ENCODE measurements around the gene CALML6.
A peak's percentile ranks its signal among the peaks of the same experiment; 100 is the strongest.

The CALML6 gene

GRCh38 chr1:1911350-1912041, 3.6 kb upstream of the CALML6 start:
- DNase-seq, result no peak

GRCh38 chr1:1914101-1914970, 724 bp upstream of the CALML6 start:
- DNase-seq, result no peak

GRCh38 chr1:1915911-1916840, 1.1 kb downstream of the CALML6 start:
- no peak for DNase-seq

DNA sequence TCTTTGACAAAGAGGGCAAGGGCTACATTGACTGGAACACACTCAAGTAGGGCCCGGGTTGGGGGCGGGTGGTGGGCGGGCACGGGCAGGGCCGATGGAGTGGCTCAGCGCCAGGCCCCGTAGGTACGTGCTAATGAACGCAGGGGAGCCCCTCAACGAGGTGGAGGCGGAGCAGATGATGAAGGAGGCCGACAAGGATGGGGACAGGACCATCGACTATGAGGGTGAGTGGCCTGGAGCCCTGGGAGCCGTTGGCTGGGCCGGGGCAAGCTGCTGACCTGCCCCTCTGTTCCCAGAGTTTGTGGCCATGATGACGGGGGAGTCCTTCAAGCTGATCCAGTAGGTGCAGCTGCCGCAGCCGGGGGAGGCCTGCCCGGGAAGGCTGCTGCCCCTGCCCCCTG, 1.8 kb downstream of the CALML6 start:
- no peak for DNase-seq

DNA sequence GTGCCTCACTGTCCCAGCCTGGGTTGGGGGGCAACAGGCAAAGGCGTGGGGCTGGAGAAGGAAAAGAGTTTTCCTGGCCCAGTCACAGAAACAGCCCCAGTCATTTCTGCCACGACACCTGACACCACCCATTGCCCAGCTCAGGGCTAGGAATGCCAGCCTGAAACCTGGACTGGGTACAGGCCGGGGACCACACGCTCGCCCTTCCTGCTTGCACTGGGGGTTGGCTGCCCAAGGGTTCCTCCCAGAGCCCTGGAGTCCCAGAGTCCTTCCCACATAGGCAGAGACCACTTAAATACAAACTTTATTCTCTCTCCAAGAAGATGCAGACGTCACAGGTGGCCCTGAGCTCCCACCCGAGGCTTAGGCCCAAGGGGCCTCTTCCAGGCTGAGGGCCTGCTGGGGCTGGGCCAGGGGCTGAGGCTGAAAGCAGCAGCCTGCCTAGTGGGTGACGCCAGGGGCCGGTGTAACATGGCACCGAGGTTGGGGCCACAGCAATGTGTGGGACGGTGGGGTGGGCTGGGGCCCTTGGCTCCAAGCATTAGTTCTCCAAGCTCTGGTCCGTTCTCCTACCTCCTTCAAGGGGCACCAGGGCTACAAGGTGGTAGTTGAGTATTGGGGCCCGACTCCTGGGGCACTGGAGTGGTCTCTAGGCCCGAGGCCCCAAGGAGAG, 2.4 kb downstream of the CALML6 start:
- no peak for DNase-seq

- no peak for DNase-seq
Measured at GRCh38 chr1:1917995-1918900, 3.2 kb downstream of the CALML6 start.

DNA sequence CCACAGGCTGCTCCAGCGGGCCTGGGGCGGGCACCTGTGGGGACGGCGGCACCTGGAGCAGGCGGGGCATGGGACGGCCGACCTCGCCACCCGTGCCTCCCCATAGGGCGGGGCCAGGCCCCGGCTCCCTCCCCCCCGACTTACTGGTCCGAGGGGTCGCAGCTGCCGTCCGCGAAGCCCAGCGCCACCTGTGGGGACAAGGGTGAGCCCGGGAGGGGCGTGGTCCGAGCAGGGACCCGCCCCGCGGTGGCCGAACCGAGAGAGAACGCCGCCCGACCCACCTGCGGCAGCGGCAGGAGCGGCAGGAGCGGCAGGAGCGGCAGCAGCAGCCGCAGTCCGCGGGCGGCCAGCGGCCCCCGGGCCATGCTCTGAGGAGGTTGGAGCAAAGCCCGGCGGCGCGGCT, 3.8 kb downstream of the CALML6 start, which contains the start of gene TMEM52:
TSS of gene TMEM52 (minus strand) at position 379 of the 403 bp plus-strand sequence. CDS start at position 365, 14 bp downstream.
- DNase-seq, result no peak

DNA sequence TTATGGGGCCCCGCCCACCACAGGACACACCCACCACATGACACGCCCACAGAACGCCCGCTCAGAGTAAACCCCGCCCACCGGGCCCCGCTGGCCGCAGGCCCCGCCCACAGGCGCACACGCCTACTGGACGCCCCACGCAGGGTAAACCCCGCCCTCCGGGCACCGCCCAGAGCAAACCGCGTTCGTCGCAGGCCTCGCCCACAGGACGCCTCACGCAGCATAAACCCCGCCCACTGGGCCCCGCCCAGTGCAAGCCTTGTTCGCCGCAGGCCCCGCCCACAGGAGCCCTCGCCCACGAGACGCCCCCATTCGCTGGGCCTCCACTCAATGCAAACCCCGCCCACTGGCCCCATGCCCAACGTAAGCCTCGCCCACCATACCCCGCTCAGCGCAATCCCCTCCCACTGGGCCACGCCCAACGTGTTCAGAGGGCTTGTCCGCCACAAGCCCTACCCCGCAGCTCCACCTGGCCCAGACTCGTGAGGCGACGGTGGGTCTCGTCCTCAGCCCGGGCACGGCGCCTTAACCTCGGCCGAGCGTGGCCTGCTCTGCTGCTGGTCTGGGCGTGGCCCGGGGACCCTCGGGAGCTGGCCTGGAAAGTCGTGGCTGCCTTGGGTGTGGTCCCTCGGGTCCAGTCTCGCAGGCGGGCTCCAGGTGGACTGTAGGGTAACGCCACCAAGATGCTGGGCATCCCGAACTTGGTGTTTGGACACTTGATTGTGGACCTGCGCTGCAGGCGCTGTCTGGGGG, 4.4 kb downstream of the CALML6 start:
- DNase-seq, result peak; percentile 78 to 83

- no peak for DNase-seq
Measured at GRCh38 chr1:1920057-1920607, 5.1 kb downstream of the CALML6 start.

- no peak for DNase-seq
Measured at GRCh38 chr1:1920608-1921458, 5.8 kb downstream of the CALML6 start.

DNA sequence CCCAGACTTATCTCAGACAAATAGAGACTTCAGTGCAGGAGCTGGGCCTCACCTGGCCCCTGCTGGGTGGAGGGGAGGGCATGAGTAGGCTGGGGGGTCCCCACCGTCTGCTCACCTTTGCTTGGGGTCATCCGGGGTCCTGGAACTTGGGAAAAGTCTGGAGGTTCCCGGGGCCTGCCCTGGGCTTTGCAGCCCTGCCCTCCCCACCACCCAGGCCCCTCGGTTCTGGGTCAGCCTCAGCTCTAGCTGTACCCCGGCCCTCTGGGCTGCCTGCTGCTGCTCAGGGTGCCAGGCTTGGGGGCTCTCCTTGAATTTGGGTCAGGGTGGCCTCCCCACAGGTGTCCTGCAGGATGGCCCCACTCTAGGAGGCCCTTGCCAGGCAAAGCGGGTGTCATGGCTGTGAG, 6.4 kb downstream of the CALML6 start:
- no peak for DNase-seq

GRCh38 chr1:1921901-1922701, 7.0 kb downstream of the CALML6 start:
- no peak for DNase-seq

GRCh38 chr1:1922702-1922955, 7.6 kb downstream of the CALML6 start:
- DNase-seq, result no peak

DNA sequence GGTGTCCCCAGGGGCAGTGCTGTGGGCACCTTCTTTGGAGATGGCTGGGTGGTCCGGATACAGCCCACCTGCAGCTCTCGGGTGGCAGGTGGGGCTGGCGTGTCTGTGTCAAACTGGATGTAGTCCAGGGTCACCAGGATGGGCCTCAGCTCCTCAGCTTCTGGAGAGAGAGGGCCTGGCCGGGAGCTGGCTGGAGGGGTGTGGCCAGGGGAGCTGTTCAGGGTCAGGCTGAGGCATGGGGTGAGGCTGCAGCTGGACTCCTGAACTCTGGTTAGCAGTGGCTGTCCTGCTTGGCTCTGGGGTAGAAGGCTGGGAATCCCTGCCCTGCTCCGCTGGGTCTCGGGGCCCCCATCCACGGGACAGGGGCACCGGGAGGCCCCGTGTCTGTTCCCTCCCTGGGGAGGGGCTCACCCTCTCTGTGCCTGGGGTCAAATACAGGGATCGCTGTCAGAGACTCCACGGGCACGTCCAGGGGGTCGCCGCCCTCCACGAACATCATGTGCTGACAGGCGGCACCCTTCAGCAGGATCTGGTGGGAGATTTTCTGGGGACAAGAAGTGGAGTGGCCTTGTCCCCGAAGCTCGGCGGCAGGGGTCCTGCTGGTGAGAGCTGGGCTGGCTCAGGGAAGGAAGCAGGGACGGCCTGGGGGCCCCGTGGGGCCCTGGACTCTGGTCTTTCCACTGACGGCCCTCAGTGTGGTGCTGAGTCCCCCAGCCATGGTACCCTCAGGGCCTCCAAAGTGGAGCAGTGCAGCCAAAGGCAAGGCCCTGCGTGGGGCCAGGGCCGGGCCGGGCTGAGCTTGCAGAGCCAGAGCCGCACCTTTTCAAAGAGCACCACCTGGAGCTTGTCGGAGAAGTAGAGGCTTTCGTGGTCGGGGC, 8.1 kb downstream of the CALML6 start:
- DNase-seq, result no peak

DNA sequence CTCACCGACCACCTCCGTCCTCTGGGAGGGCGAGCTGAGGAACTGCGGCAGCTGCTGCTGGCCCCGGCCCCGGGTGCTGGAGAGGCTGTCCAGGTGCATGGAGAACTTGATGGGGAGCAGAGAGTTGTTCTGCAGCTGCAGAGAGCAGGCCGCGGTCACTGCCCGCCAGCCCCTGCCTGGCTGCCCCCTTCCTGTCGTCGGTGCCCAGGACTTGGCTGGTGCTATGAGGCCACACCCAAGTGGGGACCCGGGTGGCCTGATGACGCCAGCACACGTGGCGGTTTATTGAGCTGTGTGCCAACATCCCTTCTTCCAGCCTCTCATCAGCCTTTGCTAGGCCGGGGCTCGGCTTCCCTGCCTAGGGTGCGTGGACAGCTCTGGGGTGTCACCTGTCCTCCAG, 9.3 kb downstream of the CALML6 start:
- DNase-seq, result no peak

DNA sequence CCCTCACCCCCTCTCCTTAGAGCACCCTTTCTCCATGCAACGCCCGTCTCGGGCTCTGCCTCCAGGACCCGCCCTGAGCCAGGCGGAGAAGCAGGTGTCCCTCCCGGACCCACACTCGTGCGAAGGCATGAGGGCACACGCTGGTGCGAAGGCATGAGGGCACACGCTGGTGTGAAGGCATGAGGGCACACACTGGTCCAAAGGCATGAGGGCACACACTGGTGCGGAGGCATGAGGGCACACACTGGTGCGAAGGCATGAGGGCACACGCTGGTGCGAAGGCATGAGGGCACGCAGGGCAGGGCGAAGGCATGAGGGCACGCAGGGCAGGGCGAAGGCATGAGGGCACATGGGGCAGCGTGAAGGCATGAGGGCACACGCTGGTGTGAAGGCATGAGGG, 9.8 kb downstream of the CALML6 start:
- no peak for DNase-seq
